Measurements from ENCODE around the gene CACNA1C.

CACNA1C gene

DNA sequence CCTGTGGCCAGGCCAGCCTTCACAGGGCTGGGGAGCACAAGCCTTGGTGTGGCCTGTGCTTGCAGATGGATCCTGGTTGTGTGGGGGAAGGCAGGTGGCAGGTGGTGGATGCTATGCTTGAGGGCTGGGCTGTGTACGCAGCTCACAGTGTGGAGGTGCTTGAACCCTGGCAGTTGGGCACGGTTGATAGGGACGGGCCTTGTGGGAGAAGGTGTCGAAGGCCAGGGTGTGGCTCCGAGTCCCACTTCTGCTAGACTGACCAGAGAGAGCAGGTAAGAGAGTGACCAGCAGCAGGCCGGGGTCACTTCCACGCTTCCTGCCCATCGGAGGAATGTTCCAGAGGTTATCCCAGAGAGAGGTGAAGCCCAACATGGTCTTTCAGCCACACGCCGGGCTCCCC is 85.5 kb downstream of the CACNA1C start:
- Histone ChIP-seq H3K36me3 (replicated peaks) (no peaks in the 10 kb centered on the region), H3K4me3 (ENCODE audit: low read depth, low read length) (no peak overlapping the region), H3K27me3 (replicated peaks) (no peaks in the 10 kb centered on the region), H3K27ac (no peak overlapping the region)
- in situ Hi-C loops (cut with HindIII; ENCODE audit: low pct_ligation_motif_present, low sequenced_read_pairs) = no loop called here
- DNase-seq = no peak
- TF ChIP-seq CTCF (IDR thresholded peaks at IDR 0.05; ENCODE audit: low read depth, low read length, missing control alignments) = no peak

DNA sequence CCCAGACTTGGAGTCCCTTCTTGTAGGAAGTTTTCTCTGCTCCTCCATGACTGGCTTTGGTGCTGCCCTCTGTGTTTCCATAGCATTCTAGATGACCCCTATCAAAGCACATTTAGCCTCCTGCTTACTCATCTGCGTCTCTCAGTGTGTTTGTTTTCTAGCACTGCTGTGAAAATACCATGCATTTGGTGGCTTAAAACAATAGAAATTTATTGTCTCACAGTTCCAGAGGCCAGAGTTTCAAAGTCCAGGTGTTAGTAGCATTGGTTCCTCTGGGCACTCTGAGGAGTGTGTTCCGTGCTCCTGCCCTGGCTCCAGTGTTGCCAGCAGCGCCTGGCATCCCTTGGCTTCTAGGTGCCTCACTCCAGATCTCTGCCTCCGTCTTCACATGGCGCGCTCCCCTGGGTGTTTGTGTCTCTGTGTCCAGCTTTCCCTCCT is 86.1 kb downstream of the CACNA1C start:
- Histone ChIP-seq H3K27me3 (replicated peaks) (no peaks in the 10 kb centered on the region), H3K4me3 (ENCODE audit: low read depth, low read length) (no peak overlapping the region), H3K36me3 (replicated peaks) (no peaks in the 10 kb centered on the region), H3K27ac (no peak overlapping the region)
- DNase-seq = peak; percentile 27
- no peak for TF ChIP-seq CTCF (IDR thresholded peaks at IDR 0.05; ENCODE audit: low read depth, low read length, missing control alignments)
- in situ Hi-C loops (cut with HindIII; ENCODE audit: low pct_ligation_motif_present, low sequenced_read_pairs) = no loop called here

DNA sequence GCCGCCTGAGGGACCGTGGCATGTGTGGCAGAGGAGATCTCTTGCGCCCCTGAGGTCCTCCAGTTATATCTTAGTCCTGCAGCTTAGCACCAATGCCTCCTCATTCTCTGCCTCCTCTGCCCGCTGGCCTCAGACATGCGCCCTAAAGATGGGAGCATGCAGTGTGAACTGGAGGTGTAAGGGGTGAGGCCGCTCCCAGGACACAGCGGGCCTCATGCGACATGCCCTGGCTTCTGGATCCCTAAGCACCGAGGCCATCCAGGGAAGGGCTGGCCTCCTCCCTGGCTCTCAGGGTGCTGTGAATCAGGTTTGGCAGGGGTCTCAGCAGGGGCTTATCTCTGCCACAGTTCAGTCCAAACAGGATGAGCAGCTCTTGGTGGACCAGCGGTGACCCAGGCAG is 86.9 kb downstream of the CACNA1C start:
- TF ChIP-seq CTCF (IDR thresholded peaks at IDR 0.05; ENCODE audit: low read depth, low read length, missing control alignments) = no peak
- in situ Hi-C loops (cut with HindIII; ENCODE audit: low pct_ligation_motif_present, low sequenced_read_pairs) = no loop called here
- Histone ChIP-seq H3K27me3 (replicated peaks) (no peaks in the 10 kb centered on the region), H3K4me3 (ENCODE audit: low read depth, low read length) (no peak overlapping the region), H3K36me3 (replicated peaks) (no peaks in the 10 kb centered on the region), H3K27ac (no peak overlapping the region)
- DNase-seq = no peak

GRCh38 chr12:2140858-2141519 is 88.2 kb downstream of the CACNA1C start:
- no peaks in the 10 kb centered on the region for H3K27me3 ChIP-seq (replicated peaks)
- H3K36me3 ChIP-seq (replicated peaks) = no peaks in the 10 kb centered on the region
- in situ Hi-C loops (cut with HindIII; ENCODE audit: low pct_ligation_motif_present, low sequenced_read_pairs) = no loop called here
- no peak overlapping the region for H3K4me3 ChIP-seq (ENCODE audit: low read depth, low read length)
- no peak overlapping the region for H3K27ac ChIP-seq
- DNase-seq = no peak
- TF ChIP-seq CTCF (IDR thresholded peaks at IDR 0.05; ENCODE audit: low read depth, low read length, missing control alignments) = no peak

GRCh38 chr12:2142068-2142467 is 89.3 kb downstream of the CACNA1C start:
- H3K27ac ChIP-seq = no peak overlapping the region
- TF ChIP-seq CTCF (IDR thresholded peaks at IDR 0.05; ENCODE audit: low read depth, low read length, missing control alignments) = no peak
- no peaks in the 10 kb centered on the region for H3K36me3 ChIP-seq (replicated peaks)
- H3K27me3 ChIP-seq (replicated peaks) = no peaks in the 10 kb centered on the region
- DNase-seq = no peak
- in situ Hi-C loops (cut with HindIII; ENCODE audit: low pct_ligation_motif_present, low sequenced_read_pairs) = no loop called here
- H3K4me3 ChIP-seq (ENCODE audit: low read depth, low read length) = no peak overlapping the region

DNA sequence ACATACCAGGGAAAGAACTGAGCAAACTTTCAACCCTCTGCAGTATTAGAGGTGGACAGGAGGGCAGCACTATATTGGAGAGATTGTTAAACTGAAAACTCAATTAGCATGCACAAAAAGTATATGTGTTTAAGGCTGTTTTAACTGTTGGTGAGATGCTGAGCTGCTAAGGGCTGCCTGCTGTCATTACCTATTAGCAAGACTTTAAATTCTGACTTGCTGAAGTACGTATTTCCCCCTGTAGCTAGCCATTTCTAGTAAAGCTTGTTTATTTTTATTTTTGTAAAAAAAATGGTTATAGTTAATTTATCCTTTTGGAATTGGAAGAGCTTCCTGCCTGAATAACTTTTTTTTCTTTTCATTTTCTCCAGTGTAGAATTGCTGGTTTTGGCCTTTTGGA is 92.2 kb downstream of the CACNA1C start:
- DNase-seq = no peak
- no peak overlapping the region for H3K27ac ChIP-seq
- no peak overlapping the region for H3K4me3 ChIP-seq (ENCODE audit: low read depth, low read length)
- no peaks in the 10 kb centered on the region for H3K27me3 ChIP-seq (replicated peaks)
- no peak for TF ChIP-seq CTCF (IDR thresholded peaks at IDR 0.05; ENCODE audit: low read depth, low read length, missing control alignments)
- H3K36me3 ChIP-seq (replicated peaks) = no peaks in the 10 kb centered on the region
- in situ Hi-C loops (cut with HindIII; ENCODE audit: low pct_ligation_motif_present, low sequenced_read_pairs) = no loop called here

Measured in brain microvascular endothelial cell (primary cell).